Activated CD4-positive, alpha-beta memory T cell treated with anti-CD3 and anti-CD28 coated beads for 36 hours (primary cell): ENCODE results near the gene HARBI1. TPM values are rescaled to one million over a fixed set of nuclear protein-coding genes. Genes with fewer than 3 reads are reported as not detected.

Experiments
- CTCF ChIA-PET: fragments of 350-600 bp; sonication (Branson Sonifier 250); formaldehyde crosslinking; loops from one replicate; lab custom pipeline; 2021; ENCODE audit warnings: antibody characterized with exemption, inconsistent platforms; lab: Charles Lee
- POLR2A ChIA-PET: fragments of 350-600 bp; sonication (Branson Sonifier 250); formaldehyde crosslinking; loops from one replicate; lab custom pipeline; 2021; ENCODE audit warnings: antibody characterized with exemption; lab: Charles Lee
- DNase-seq: peaks from one replicate; pipeline ENCODE4 v3.0.0-alpha.2; 2020
- H3K27ac Mint-ChIP-seq: one replicate; pipeline ENCODE4 v1.8.0; 2021; ENCODE audit warnings: mixed read lengths
- H3K27me3 Mint-ChIP-seq: one replicate; pipeline ENCODE4 v1.8.0; 2021; ENCODE audit warnings: mixed read lengths
- H3K36me3 Mint-ChIP-seq: one replicate; pipeline ENCODE4 v1.8.0; 2021; ENCODE audit warnings: mixed read lengths
- H3K4me1 Mint-ChIP-seq: one replicate; pipeline ENCODE4 v1.8.0; 2021; ENCODE audit warnings: low read depth, mixed read lengths
- H3K4me3 Mint-ChIP-seq: one replicate; pipeline ENCODE4 v1.8.0; 2021; ENCODE audit warnings: mild to moderate bottlenecking, mixed read lengths
- H3K9me3 Mint-ChIP-seq: one replicate; pipeline ENCODE4 v1.8.0; 2021; ENCODE audit warnings: mixed read lengths
- intact Hi-C: fragments of 100-400 bp; cut with micrococcal nuclease; formaldehyde crosslinking; loops from one replicate; pipeline ENCODE4 v1.15.1; 2023
- total RNA-seq, 2 experiments: library from RNA; stranded (reverse); gene quantifications; one replicate each; pipeline ENCODE4 v1.2.3, GENCODE V29; 2021

HARBI1 gene
- total RNA-seq, 2 experiments from 2014 or later: 3.1 TPM

DNA sequence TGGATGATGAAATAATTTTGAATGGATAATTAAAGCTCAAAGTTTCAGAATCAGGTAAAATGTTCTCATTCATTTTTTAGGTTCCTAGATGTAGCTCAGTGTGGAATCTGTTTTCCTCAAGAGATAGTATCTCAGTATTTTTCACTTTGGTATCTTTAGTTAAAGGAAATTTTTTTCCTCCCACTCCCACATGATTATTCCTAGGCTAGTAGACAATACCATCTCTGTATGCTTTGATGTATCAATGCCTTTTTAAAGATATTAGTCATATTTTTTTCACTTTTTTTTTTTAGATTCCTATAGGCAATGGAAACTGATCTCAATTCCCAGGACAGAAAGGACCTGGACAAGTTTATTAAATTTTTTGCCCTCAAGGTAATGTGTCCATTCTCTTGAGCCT, 27.0 kb upstream of the HARBI1 start:
- H3K27me3 Mint-ChIP-seq: no peaks in the 10 kb centered on the region
- H3K36me3 Mint-ChIP-seq: peaks cover 17% of the 10 kb centered on the region
- CTCF ChIA-PET: no interaction called here

DNA sequence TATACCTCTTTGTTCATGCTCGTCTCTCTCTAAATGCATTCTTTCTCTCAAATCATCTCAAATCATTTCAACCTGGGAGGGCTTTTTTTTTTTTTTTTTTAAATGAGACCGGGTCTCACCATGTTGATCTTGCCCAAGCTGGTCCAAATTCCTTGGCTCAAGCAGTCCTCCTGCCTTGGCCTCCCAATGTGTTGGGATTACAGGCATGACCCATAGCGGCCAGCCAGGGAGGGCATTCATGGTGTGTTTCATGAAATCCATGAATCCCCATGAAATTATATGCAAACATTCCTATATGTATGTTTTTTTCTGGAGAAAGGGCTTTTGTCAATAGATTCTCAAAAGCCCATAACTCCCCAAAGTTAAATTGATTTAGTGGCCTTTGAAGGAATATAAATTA, 26.5 kb upstream of the HARBI1 start:
- peaks cover 7% of the 10 kb centered on the region for H3K4me1 Mint-ChIP-seq
- POLR2A ChIA-PET: no interaction called here
- intact Hi-C loops: no loop called here
- no peaks in the 10 kb centered on the region for H3K27me3 Mint-ChIP-seq
- peaks cover 2% of the 10 kb centered on the region for H3K9me3 Mint-ChIP-seq
- H3K27ac Mint-ChIP-seq: no peak overlapping the region
- H3K36me3 Mint-ChIP-seq: peaks cover 17% of the 10 kb centered on the region
- CTCF ChIA-PET: no interaction called here
- H3K4me3 Mint-ChIP-seq: no peak overlapping the region
- DNase-seq: no peak

More for the DNA sequence above, 27.0 kb upstream of the HARBI1 start:
- intact Hi-C loops: no loop called here
- Mint-ChIP-seq H3K4me1 (peaks cover 7% of the 10 kb centered on the region), H3K4me3 (no peak overlapping the region), H3K9me3 (peaks cover 2% of the 10 kb centered on the region), H3K27ac (no peak overlapping the region)
- DNase-seq: no peak
- POLR2A ChIA-PET: no interaction called here

- peaks cover 7% of the 10 kb centered on the region for H3K4me1 Mint-ChIP-seq
- ChIA-PET POLR2A (no interaction called here), CTCF (interaction anchor here (1.4 kb wide), 1 partner anchor 104 kb away, joined by 3 read pairs; no protein-coding TSS in a partner anchor)
- H3K27me3 Mint-ChIP-seq: no peaks in the 10 kb centered on the region
- intact Hi-C loops: no loop called here
- DNase-seq: no peak
- H3K27ac Mint-ChIP-seq: no peak overlapping the region
- H3K36me3 Mint-ChIP-seq: peaks cover 19% of the 10 kb centered on the region
- peaks cover 2% of the 10 kb centered on the region for H3K9me3 Mint-ChIP-seq
- H3K4me3 Mint-ChIP-seq: no peak overlapping the region
Measured at GRCh38 chr11:46642627-46643335, 25.8 kb upstream of the HARBI1 start.

GRCh38 chr11:46641639-46642038, 24.6 kb upstream of the HARBI1 start:
- Mint-ChIP-seq H3K4me1 (peaks cover 7% of the 10 kb centered on the region), H3K27ac (no peak overlapping the region), H3K27me3 (no peaks in the 10 kb centered on the region), H3K36me3 (peaks cover 20% of the 10 kb centered on the region), H3K4me3 (no peak overlapping the region), H3K9me3 (peaks cover 2% of the 10 kb centered on the region)
- intact Hi-C loops: no loop called here
- ChIA-PET CTCF (no interaction called here), POLR2A (no interaction called here)
- DNase-seq: no peak

- H3K9me3 Mint-ChIP-seq: peaks cover 2% of the 10 kb centered on the region
- no peak overlapping the region for H3K27ac Mint-ChIP-seq
- H3K4me3 Mint-ChIP-seq: no peak overlapping the region
- ChIA-PET CTCF (no interaction called here), POLR2A (no interaction called here)
- no peak for DNase-seq
- peaks cover 7% of the 10 kb centered on the region for H3K4me1 Mint-ChIP-seq
- intact Hi-C loops: no loop called here
- H3K36me3 Mint-ChIP-seq: peaks cover 15% of the 10 kb centered on the region
- no peaks in the 10 kb centered on the region for H3K27me3 Mint-ChIP-seq
Measured at GRCh38 chr11:46640036-46640788, 23.2 kb upstream of the HARBI1 start.

GRCh38 chr11:46639197-46639839, 22.3 kb upstream of the HARBI1 start:
- DNase-seq: no peak
- peaks cover 7% of the 10 kb centered on the region for H3K4me1 Mint-ChIP-seq
- H3K9me3 Mint-ChIP-seq: peaks cover 2% of the 10 kb centered on the region
- CTCF ChIA-PET: no interaction called here
- no peak overlapping the region for H3K4me3 Mint-ChIP-seq
- intact Hi-C loops: no loop called here
- H3K27ac Mint-ChIP-seq: no peak overlapping the region
- no peaks in the 10 kb centered on the region for H3K27me3 Mint-ChIP-seq
- POLR2A ChIA-PET: interaction anchor here (0.6 kb wide), 1 partner anchor 64 kb away, joined by 3 read pairs; no protein-coding TSS in a partner anchor
- H3K36me3 Mint-ChIP-seq: peaks cover 15% of the 10 kb centered on the region

DNA sequence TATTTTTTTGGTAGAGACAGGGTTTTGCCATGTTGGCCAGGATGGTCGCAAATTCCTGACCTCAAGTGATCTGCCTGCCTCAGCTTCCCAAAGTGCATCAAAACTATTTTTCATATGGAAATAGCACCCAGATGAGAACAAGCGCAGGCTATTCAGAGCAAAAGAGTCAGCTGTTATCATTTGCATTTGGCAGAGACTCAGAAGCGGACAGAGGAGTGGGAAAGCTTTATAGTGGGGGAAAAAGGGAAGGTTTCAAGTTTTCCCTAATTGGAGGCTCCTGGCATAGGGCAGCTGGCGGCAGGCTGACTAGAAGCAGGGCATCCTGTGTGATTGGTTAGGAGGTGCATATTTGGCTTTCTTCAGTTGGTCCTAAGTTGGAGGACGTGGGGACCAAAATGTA, 20.5 kb upstream of the HARBI1 start:
- no peak overlapping the region for H3K4me3 Mint-ChIP-seq
- ChIA-PET POLR2A (interaction anchor here (0.6 kb wide), 1 partner anchor 39 kb away, joined by 4 read pairs; no protein-coding TSS in a partner anchor), CTCF (no interaction called here)
- no peak overlapping the region for H3K27ac Mint-ChIP-seq
- H3K27me3 Mint-ChIP-seq: no peaks in the 10 kb centered on the region
- intact Hi-C loops: no loop called here
- no peak for DNase-seq
- H3K4me1 Mint-ChIP-seq: peaks cover 7% of the 10 kb centered on the region
- H3K9me3 Mint-ChIP-seq: peaks cover 2% of the 10 kb centered on the region
- H3K36me3 Mint-ChIP-seq: peaks cover 14% of the 10 kb centered on the region

GRCh38 chr11:46635557-46636139, 18.6 kb upstream of the HARBI1 start:
- H3K9me3 Mint-ChIP-seq: peaks cover 2% of the 10 kb centered on the region
- POLR2A ChIA-PET: no interaction called here
- CTCF ChIA-PET: no interaction called here
- peaks cover 19% of the 10 kb centered on the region for H3K36me3 Mint-ChIP-seq
- DNase-seq: no peak
- intact Hi-C loops: no loop called here
- H3K4me1 Mint-ChIP-seq: peaks cover 5% of the 10 kb centered on the region
- no peak overlapping the region for H3K4me3 Mint-ChIP-seq
- no peaks in the 10 kb centered on the region for H3K27me3 Mint-ChIP-seq
- no peak overlapping the region for H3K27ac Mint-ChIP-seq

DNA sequence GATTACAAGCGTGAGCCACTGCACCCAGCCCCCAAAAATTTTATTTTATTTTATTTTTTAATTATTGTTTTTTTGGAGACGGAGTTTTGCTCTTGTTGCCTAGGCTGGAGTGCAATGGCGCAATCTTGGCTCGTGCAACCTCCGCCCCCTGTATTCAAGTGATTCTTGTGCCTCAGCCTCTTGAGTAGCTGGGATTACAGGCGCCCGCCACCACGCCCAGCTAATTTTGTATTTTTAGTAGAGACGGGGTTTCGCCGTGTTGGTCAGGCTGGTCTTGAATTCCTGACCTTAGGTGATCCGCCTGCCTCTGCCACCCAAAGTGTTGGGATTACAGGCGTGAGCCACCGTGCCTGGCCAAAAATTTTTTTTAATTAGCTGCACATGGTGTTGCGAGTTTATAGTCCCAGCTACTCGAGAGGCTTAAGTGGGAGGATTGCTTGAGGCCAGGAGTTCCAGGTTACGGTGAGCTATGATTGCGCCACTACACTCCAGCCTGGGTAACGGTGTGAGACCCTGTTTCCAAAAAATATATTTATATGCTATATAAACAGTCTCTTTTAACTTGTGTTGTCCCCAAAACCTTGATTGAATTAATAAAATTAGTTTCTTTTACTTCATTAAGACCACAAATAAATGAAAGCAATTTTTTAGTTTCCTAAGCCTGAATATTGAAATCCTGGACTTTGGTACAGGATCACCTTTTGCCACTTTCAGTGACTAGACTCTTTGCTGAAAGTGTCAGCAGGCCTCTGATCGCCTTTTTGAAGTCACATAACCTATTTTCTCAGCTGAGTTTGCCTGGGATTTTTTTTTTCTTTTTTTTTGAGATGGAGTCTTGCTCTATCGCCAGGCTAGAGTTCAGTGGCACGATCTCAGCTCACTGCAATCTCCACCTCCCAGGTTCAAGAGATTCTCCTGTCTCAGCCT, 16.5 kb upstream of the HARBI1 start:
- Mint-ChIP-seq H3K27ac (no peak overlapping the region), H3K9me3 (no peaks in the 10 kb centered on the region), H3K27me3 (no peaks in the 10 kb centered on the region), H3K4me1 (no peaks in the 10 kb centered on the region), H3K36me3 (peaks cover 15% of the 10 kb centered on the region), H3K4me3 (no peak overlapping the region)
- ChIA-PET POLR2A (no interaction called here), CTCF (interaction anchor here (0.5 kb wide), 1 partner anchor 73 kb away, joined by 3 read pairs; no protein-coding TSS in a partner anchor)
- intact Hi-C loops: no loop called here
- DNase-seq: no peak

- H3K27ac Mint-ChIP-seq: no peak overlapping the region
- H3K4me3 Mint-ChIP-seq: no peak overlapping the region
Measured at GRCh38 chr11:46632502-46632901, 15.5 kb upstream of the HARBI1 start.

GRCh38 chr11:46631676-46632075, 14.6 kb upstream of the HARBI1 start:
- Mint-ChIP-seq H3K4me1 (no peaks in the 10 kb centered on the region), H3K27me3 (no peaks in the 10 kb centered on the region), H3K4me3 (no peak overlapping the region), H3K9me3 (no peaks in the 10 kb centered on the region), H3K36me3 (peaks cover 11% of the 10 kb centered on the region), H3K27ac (no peak overlapping the region)
- ChIA-PET POLR2A (no interaction called here), CTCF (no interaction called here)
- DNase-seq: no peak
- intact Hi-C loops: no loop called here

More at GRCh38 chr11:46632502-46632901, 15.5 kb upstream of the HARBI1 start:
- ChIA-PET POLR2A (no interaction called here), CTCF (no interaction called here)
- no peak for DNase-seq
- Mint-ChIP-seq H3K4me1 (no peaks in the 10 kb centered on the region), H3K27me3 (no peaks in the 10 kb centered on the region), H3K9me3 (no peaks in the 10 kb centered on the region), H3K36me3 (peaks cover 12% of the 10 kb centered on the region)
- intact Hi-C loops: no loop called here
